Nephron (organoid): Measurements from ENCODE around the gene PNMA8C.
"Not testable (repeated sequence)": the region's sequence is repeated elsewhere in the genome, so short reads cannot be mapped to it uniquely, and the experiment has no call there.

ENCODE experiments used
- H3K27ac Mint-ChIP-seq, 3 experiments: 2 replicates each; pipeline ENCODE4 v1.8.0; 2020; ENCODE audit warnings: mixed read lengths in 3 of 3, mild to moderate bottlenecking in 2 of 3, moderate library complexity in 1 of 3
- H3K27me3 Mint-ChIP-seq: 2 replicates; pipeline ENCODE4 v1.8.0; 2021; ENCODE audit warnings: low read depth, mild to moderate bottlenecking, moderate library complexity, mixed read lengths
- H3K36me3 Mint-ChIP-seq: 2 replicates; pipeline ENCODE4 v1.8.0; 2020; ENCODE audit warnings: low read depth, mixed read lengths
- H3K4me1 Mint-ChIP-seq: 2 replicates; pipeline ENCODE4 v1.8.0; 2020; ENCODE audit warnings: mixed read lengths
- H3K4me3 Mint-ChIP-seq, 3 experiments: 2 replicates each; pipeline ENCODE4 v1.8.0; 2020; ENCODE audit warnings: mild to moderate bottlenecking in 3 of 3, mixed read lengths in 3 of 3, moderate library complexity in 2 of 3
- H3K9me3 Mint-ChIP-seq: 2 replicates; pipeline ENCODE4 v1.8.0; 2020; ENCODE audit warnings: mixed read lengths
- CTCF ChIP-seq, 3 experiments: fragments of 200-600 bp; sonication (generic); IDR thresholded peaks; one replicate each; pipeline ENCODE4 v1.5.0; 2021; ENCODE audit warnings: antibody characterized with exemption in 3 of 3; ENCODE audit not compliant: unreplicated experiment in 3 of 3

The PNMA8C gene

GRCh38 chr19:46402725-46403124 lies 26.0 kb downstream of the PNMA8C start:
- no peaks in the 10 kb centered on the region for H3K9me3 Mint-ChIP-seq
- H3K36me3 Mint-ChIP-seq, result no peaks in the 10 kb centered on the region
- H3K4me1 Mint-ChIP-seq, result peaks cover 48% of the 10 kb centered on the region
- no peak for TF ChIP-seq CTCF (IDR thresholded peaks at IDR 0.05; ENCODE audit: unreplicated experiment in 3 of 3)
- H3K4me3 Mint-ChIP-seq, result peak overlapping the region in 2 of 3 experiments; percentile 36 to 79
- H3K27me3 Mint-ChIP-seq, result no peaks in the 10 kb centered on the region
- peak overlapping the region in 2 of 3 experiments; percentile 7 to 53 for H3K27ac Mint-ChIP-seq

GRCh38 chr19:46397801-46398479 lies 30.8 kb downstream of the PNMA8C start:
- H3K27me3 Mint-ChIP-seq, H3K9me3 Mint-ChIP-seq, H3K4me3 Mint-ChIP-seq, H3K36me3 Mint-ChIP-seq: not testable (repeated sequence)
- Mint-ChIP-seq H3K4me1 (peaks cover 32% of the 10 kb centered on the region), H3K27ac (peak overlapping the region in 2 of 3 experiments; percentile 4 to 55)

GRCh38 chr19:46394402-46394797 lies 34.3 kb downstream of the PNMA8C start:
- H3K36me3 Mint-ChIP-seq, result peaks cover 23% of the 10 kb centered on the region
- H3K27ac Mint-ChIP-seq, result no peak overlapping the region
- peaks cover 32% of the 10 kb centered on the region for H3K4me1 Mint-ChIP-seq
- no peak overlapping the region for H3K4me3 Mint-ChIP-seq
- TF ChIP-seq CTCF (IDR thresholded peaks at IDR 0.05; ENCODE audit: unreplicated experiment in 3 of 3), result no peak
- H3K27me3 Mint-ChIP-seq, result no peaks in the 10 kb centered on the region
- H3K9me3 Mint-ChIP-seq, result no peaks in the 10 kb centered on the region

GRCh38 chr19:46393456-46394401 lies 35.0 kb downstream of the PNMA8C start:
- H3K4me1 Mint-ChIP-seq, result peaks cover 32% of the 10 kb centered on the region
- H3K4me3 Mint-ChIP-seq, result no peak overlapping the region
- H3K27ac Mint-ChIP-seq, result peak overlapping the region; percentile 88 to 95 (median 90)
- H3K36me3 Mint-ChIP-seq, result peaks cover 29% of the 10 kb centered on the region
- TF ChIP-seq CTCF (IDR thresholded peaks at IDR 0.05; ENCODE audit: unreplicated experiment in 3 of 3), result no peak
- H3K9me3 Mint-ChIP-seq, result no peaks in the 10 kb centered on the region
- H3K27me3 Mint-ChIP-seq, result no peaks in the 10 kb centered on the region

DNA sequence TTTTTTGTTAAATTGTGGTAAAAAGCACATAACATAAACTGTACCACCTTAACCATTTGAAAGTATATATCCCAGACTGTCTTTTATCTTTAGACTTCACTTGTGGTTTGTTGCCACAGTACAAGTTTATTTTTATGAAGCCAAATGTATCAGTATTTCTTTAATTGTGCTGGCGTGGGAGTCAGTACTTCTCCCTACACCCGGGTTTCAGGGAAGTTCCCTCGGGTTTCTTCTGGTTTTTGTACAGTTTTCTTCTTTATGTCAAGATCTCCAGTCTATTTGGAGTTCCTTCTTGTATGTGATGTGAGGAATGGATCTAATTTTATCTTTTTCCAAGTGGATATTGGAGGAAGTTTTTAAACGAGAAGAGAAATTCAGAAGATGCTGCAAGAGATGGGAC lies 35.9 kb downstream of the PNMA8C start:
- Mint-ChIP-seq H3K36me3 (peaks cover 38% of the 10 kb centered on the region), H3K27ac (peak overlapping the region; percentile 88 to 95 (median 90)), H3K27me3 (no peaks in the 10 kb centered on the region), H3K4me1 (peaks cover 32% of the 10 kb centered on the region), H3K4me3 (peak overlapping the region in 1 of 3 experiments; percentile 38), H3K9me3 (no peaks in the 10 kb centered on the region)
- no peak for TF ChIP-seq CTCF (IDR thresholded peaks at IDR 0.05; ENCODE audit: unreplicated experiment in 3 of 3)

- Mint-ChIP-seq H3K27ac (peak overlapping the region; percentile 88 to 95 (median 90)), H3K4me3 (peak overlapping the region in 2 of 3 experiments; percentile 16 to 38), H3K27me3 (no peaks in the 10 kb centered on the region), H3K9me3 (no peaks in the 10 kb centered on the region), H3K4me1 (peaks cover 32% of the 10 kb centered on the region), H3K36me3 (peaks cover 43% of the 10 kb centered on the region)
- TF ChIP-seq CTCF (IDR thresholded peaks at IDR 0.05; ENCODE audit: unreplicated experiment in 3 of 3), result no peak
Measured at GRCh38 chr19:46392252-46392801, 36.4 kb downstream of the PNMA8C start.
